Stimulated activated CD4-positive, alpha-beta T cell treated with anti-CD3 and anti-CD28 coated beads, Interleukin-12 subunit alpha, Interleukin-12 subunit beta, amount 100 ng/mL, for 4 hours (primary cell): ENCODE measurements around the gene OSM.
"Not testable (repeated sequence)": the region's sequence is repeated elsewhere in the genome, so short reads cannot be mapped to it uniquely, and the experiment has no call there.

Experiments
- DNase-seq: peaks from one replicate; pipeline ENCODE4 v3.0.0-alpha.2; 2020

The OSM gene

GRCh38 chr22:30241576-30242371 is 24.9 kb downstream of the OSM start:
- peak; percentile 38 for DNase-seq

- peak; percentile 36 for DNase-seq
Observed at GRCh38 chr22:30240541-30241417, 25.9 kb downstream of the OSM start.

- peak; percentile 45 for DNase-seq
Observed at GRCh38 chr22:30239488-30240405, 26.9 kb downstream of the OSM start.

GRCh38 chr22:30238661-30239487 is 27.8 kb downstream of the OSM start:
- DNase-seq: no peak

- DNase-seq: no peak
Observed at GRCh38 chr22:30238136-30238535, 28.5 kb downstream of the OSM start.

- no peak for DNase-seq
Observed at GRCh38 chr22:30236875-30237274, 29.8 kb downstream of the OSM start.

GRCh38 chr22:30235687-30236170 is 30.9 kb downstream of the OSM start:
- no peak for DNase-seq

GRCh38 chr22:30234786-30235470 is 31.7 kb downstream of the OSM start:
- no peak for DNase-seq

- not testable (repeated sequence) for DNase-seq
Observed at GRCh38 chr22:30234325-30234724, 32.3 kb downstream of the OSM start.

- DNase-seq: no peak
Observed at GRCh38 chr22:30233582-30233981, 33.1 kb downstream of the OSM start.

- no peak for DNase-seq
Observed at GRCh38 chr22:30232716-30233218, 33.9 kb downstream of the OSM start.

GRCh38 chr22:30230787-30231461 is 35.7 kb downstream of the OSM start:
- DNase-seq: no peak

- DNase-seq: no peak
Observed at GRCh38 chr22:30230330-30230729, 36.3 kb downstream of the OSM start.

GRCh38 chr22:30228509-30229359 is 37.9 kb downstream of the OSM start:
- no peak for DNase-seq

GRCh38 chr22:30227438-30228228 is 39.0 kb downstream of the OSM start:
- DNase-seq: no peak

GRCh38 chr22:30226192-30226832 is 40.3 kb downstream of the OSM start:
- DNase-seq: no peak

- DNase-seq: no peak
Observed at GRCh38 chr22:30225220-30225927, 41.3 kb downstream of the OSM start.
